OCI-LY7 (cell line): ENCODE data around the gene GRK4. TPM values are rescaled to one million over a fixed set of nuclear protein-coding genes. Genes with fewer than 3 reads are reported as not detected.

Experiments used
- BruUV-seq: library from RNA; stranded (reverse); fragments of 400-500 nt; replicated peaks from 2 replicates; lab custom pipeline; 2021; lab: Mats Ljungman, UMichigan
- CTCF ChIA-PET: fragments of 300-600 bp; sonication (Branson Sonifier 250); formaldehyde crosslinking; loops from one replicate; lab custom pipeline; 2022; ENCODE audit warnings: antibody characterized with exemption; ENCODE audit not compliant: unreplicated experiment; lab: Charles Lee
- POLR2A ChIA-PET: fragments of 300-600 bp; sonication (Branson Sonifier 250); formaldehyde crosslinking; loops from one replicate; lab custom pipeline; 2022; ENCODE audit warnings: antibody characterized with exemption; lab: Charles Lee
- DNase-seq: peaks from one replicate; pipeline ENCODE4 v3.0.0-alpha.2; 2015; ENCODE audit warnings: low spot score
- H2AFZ ChIP-seq: fragments of 200-600 bp; sonication (generic), shearing (Covaris generic); 2 replicates; pipeline ENCODE4 v1.6.1; 2014; ENCODE audit warnings: mild to moderate bottlenecking, antibody characterized with exemption, low read length, moderate library complexity
- H3K27ac ChIP-seq: fragments of 200-600 bp; sonication (generic); 2 replicates; pipeline ENCODE4 v1.5.1; 2014; ENCODE audit warnings: mixed run types, low read depth, mild to moderate bottlenecking, moderate library complexity, low read length, inconsistent platforms; ENCODE audit not compliant: poor library complexity, severe bottlenecking
- H3K36me3 ChIP-seq: fragments of 200-600 bp; sonication (generic); 2 replicates; pipeline ENCODE4 v1.6.1; 2014; ENCODE audit warnings: mild to moderate bottlenecking, antibody characterized with exemption, low read length, moderate library complexity, mixed read lengths; ENCODE audit not compliant: insufficient read depth
- H3K4me1 ChIP-seq: fragments of 200-600 bp; sonication (generic); 2 replicates; pipeline ENCODE4 v1.5.1; 2014; ENCODE audit warnings: mild to moderate bottlenecking, low read length; ENCODE audit not compliant: insufficient read depth, poor library complexity, severe bottlenecking
- H3K4me2 ChIP-seq: fragments of 200-600 bp; sonication (generic); 2 replicates; pipeline ENCODE4 v1.6.1; 2014; ENCODE audit warnings: mild to moderate bottlenecking, low read length
- H3K4me3 ChIP-seq: fragments of 200-600 bp; sonication (generic); 2 replicates; pipeline ENCODE4 v1.5.1; 2014; ENCODE audit warnings: mild to moderate bottlenecking, low read depth, low read length; ENCODE audit not compliant: poor library complexity, severe bottlenecking
- H3K79me2 ChIP-seq: fragments of 200-600 bp; sonication (generic); 2 replicates; pipeline ENCODE4 v1.6.1; 2016; ENCODE audit warnings: low read depth, mild to moderate bottlenecking, low read length, moderate library complexity, mixed read lengths; ENCODE audit not compliant: insufficient read depth
- H3K9me2 ChIP-seq: fragments of 200-600 bp; sonication (generic); 2 replicates; pipeline ENCODE4 v1.6.1; 2016; ENCODE audit warnings: mild to moderate bottlenecking, low read length, mixed read lengths; ENCODE audit not compliant: insufficient read depth
- H3K9me3 ChIP-seq: fragments of 200-600 bp; sonication (generic); 2 replicates; pipeline ENCODE4 v1.6.1; 2014; ENCODE audit warnings: mild to moderate bottlenecking, mixed run types, low read length, mixed read lengths
- H4K20me1 ChIP-seq: fragments of 200-600 bp; sonication (generic); 2 replicates; pipeline ENCODE4 v1.6.1; 2014; ENCODE audit warnings: mild to moderate bottlenecking, antibody characterized with exemption, low read length, moderate library complexity, mixed read lengths; ENCODE audit not compliant: insufficient read depth
- EZH2phosphoT487 ChIP-seq: fragments of 200-600 bp; sonication (generic); IDR thresholded peaks from 2 replicates; pipeline ENCODE4 v1.6.1; 2018; ENCODE audit warnings: low read depth, borderline replicate concordance, mild to moderate bottlenecking, mixed run types, antibody characterized with exemption, low read length, moderate library complexity, mixed read lengths
- intact Hi-C: fragments of 100-400 bp; cut with micrococcal nuclease; formaldehyde crosslinking; loops from one replicate; pipeline ENCODE4 v1.10.0; 2022; ENCODE audit not compliant: unreplicated experiment
- total RNA-seq, 2 experiments: library from RNA; depleted of rRNA in 1 of 2; stranded (reverse); fragments of >200 nt in 1 of 2; shearing (Covaris generic) in 1 of 2; gene quantifications; 2 replicates each; pipeline ENCODE4 v1.2.3, GENCODE V29; 2014 to 2022
- TF ChIP-seq, protein P1 (sequence below): fragments of 200-600 bp; sonication (generic); conservative IDR thresholded peaks from 2 replicates; pipeline ENCODE4 v1.5.1; 2014; ENCODE audit warnings: mild to moderate bottlenecking, antibody characterized with exemption, low read length, moderate library complexity, mixed read lengths

GRK4 gene
- total RNA-seq, 2 experiments from 2014 or later: 6.5 to 9.1 TPM

GRCh38 chr4:3069661-3070199 is 106.4 kb downstream of the GRK4 start:
- Histone ChIP-seq H4K20me1 (no peaks in the 10 kb centered on the region), H3K79me2 (no peaks in the 10 kb centered on the region), H3K4me1 (peaks cover 6% of the 10 kb centered on the region), H3K27ac (no peak overlapping the region), H3K4me2 (no peak overlapping the region), H3K9me3 (peaks cover 1% of the 10 kb centered on the region; the same call in 1 of the 2 replicates), H3K4me3 (no peak overlapping the region), H2AFZ (no peak overlapping the region), H3K9me2 (no peaks in the 10 kb centered on the region), H3K36me3 (no peaks in the 10 kb centered on the region)
- no peak for TF ChIP-seq EZH2phosphoT487
- TF ChIP-seq, protein P1, sequence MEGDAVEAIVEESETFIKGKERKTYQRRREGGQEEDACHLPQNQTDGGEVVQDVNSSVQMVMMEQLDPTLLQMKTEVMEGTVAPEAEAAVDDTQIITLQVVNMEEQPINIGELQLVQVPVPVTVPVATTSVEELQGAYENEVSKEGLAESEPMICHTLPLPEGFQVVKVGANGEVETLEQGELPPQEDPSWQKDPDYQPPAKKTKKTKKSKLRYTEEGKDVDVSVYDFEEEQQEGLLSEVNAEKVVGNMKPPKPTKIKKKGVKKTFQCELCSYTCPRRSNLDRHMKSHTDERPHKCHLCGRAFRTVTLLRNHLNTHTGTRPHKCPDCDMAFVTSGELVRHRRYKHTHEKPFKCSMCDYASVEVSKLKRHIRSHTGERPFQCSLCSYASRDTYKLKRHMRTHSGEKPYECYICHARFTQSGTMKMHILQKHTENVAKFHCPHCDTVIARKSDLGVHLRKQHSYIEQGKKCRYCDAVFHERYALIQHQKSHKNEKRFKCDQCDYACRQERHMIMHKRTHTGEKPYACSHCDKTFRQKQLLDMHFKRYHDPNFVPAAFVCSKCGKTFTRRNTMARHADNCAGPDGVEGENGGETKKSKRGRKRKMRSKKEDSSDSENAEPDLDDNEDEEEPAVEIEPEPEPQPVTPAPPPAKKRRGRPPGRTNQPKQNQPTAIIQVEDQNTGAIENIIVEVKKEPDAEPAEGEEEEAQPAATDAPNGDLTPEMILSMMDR: no peak
- ChIA-PET POLR2A (no interaction called here), CTCF (no interaction called here)
- DNase-seq: no peak
- intact Hi-C loops: no loop called here
- BruUV-seq: no TSS peak

DNA sequence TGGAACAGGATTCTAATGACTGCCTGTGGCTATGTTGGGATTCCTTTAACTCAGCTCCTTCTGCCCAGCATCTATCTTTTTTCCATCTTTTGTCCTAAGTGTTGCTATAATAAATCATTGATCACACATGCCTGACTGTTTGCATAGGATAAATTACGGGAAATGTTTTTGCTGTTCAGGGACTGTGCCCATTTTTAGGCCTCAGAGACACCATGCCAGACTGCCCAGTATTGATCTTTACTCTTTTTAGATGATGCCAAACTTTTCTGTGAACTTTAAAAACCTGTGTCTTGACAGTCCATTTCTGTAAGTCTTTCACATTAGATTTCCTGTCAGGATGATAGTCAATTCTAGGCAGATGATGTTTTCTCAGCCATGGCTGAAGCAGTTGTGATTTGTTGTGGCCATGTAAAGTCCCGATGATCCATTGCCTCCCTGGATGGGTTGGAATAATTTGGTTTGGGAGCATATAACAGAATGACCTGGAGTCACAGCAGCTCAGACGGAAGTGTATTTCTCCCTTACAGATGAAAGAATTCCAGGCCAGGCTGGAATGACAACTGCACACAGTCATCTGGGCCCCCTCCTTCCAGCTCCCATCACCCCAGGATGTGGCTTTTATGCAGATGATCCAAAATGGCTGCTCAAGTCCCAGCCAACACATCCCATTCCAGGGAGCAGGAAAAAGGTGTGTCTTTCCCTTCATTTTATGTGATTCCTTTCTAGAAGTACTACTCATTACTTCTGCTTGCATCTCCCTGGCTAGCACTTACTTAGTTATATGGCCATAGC is 107.5 kb downstream of the GRK4 start:
- POLR2A ChIA-PET: interaction anchor here (0.6 to 2.4 kb wide), 3 partner anchors 12 to 87 kb away, joined by 3 to 6 read pairs (median 3); no protein-coding TSS in a partner anchor
- TF ChIP-seq, protein P1: no peak
- TF ChIP-seq EZH2phosphoT487: no peak
- BruUV-seq: no TSS peak
- Histone ChIP-seq H3K4me2 (no peak overlapping the region), H3K79me2 (peaks cover 10% of the 10 kb centered on the region), H3K36me3 (no peaks in the 10 kb centered on the region), H3K9me2 (no peaks in the 10 kb centered on the region), H3K4me3 (no peak overlapping the region), H3K9me3 (no peaks in the 10 kb centered on the region), H4K20me1 (no peaks in the 10 kb centered on the region), H3K4me1 (peaks cover 7% of the 10 kb centered on the region), H3K27ac (no peak overlapping the region), H2AFZ (no peak overlapping the region)
- CTCF ChIA-PET: no interaction called here
- intact Hi-C loops: no loop called here
- no peak for DNase-seq

GRCh38 chr4:3071811-3072210 is 108.4 kb downstream of the GRK4 start:
- H3K9me3 ChIP-seq: no peaks in the 10 kb centered on the region
- no peak overlapping the region for H3K4me3 ChIP-seq
- no peak for DNase-seq
- no peak overlapping the region for H3K27ac ChIP-seq
- H3K79me2 ChIP-seq: peaks cover 19% of the 10 kb centered on the region
- no peaks in the 10 kb centered on the region for H3K36me3 ChIP-seq
- H2AFZ ChIP-seq: no peak overlapping the region
- CTCF ChIA-PET: no interaction called here
- intact Hi-C loops: no loop called here
- H3K4me1 ChIP-seq: peaks cover 16% of the 10 kb centered on the region
- H3K9me2 ChIP-seq: no peaks in the 10 kb centered on the region
- POLR2A ChIA-PET: interaction anchor here (0.5 to 2.4 kb wide), 2 partner anchors 13 to 108 kb away, joined by 3 to 6 read pairs; no protein-coding TSS in a partner anchor
- no peaks in the 10 kb centered on the region for H4K20me1 ChIP-seq
- no peak overlapping the region for H3K4me2 ChIP-seq
- BruUV-seq: no TSS peak
- TF ChIP-seq, protein P1: no peak
- TF ChIP-seq EZH2phosphoT487: no peak
